Neural cell (in vitro differentiated cells): ENCODE results near the gene PDC.

Source experiments
- EP300 ChIP-seq: fragments of 450-650 bp; conservative IDR thresholded peaks from 2 replicates; pipeline ENCODE4 v1.6.1; 2014; ENCODE audit warnings: antibody characterized with exemption, mild to moderate bottlenecking, moderate library complexity; ENCODE audit not compliant: poor library complexity, severe bottlenecking
- EZH2 ChIP-seq: fragments of 200-600, 300-800 bp; shearing (Covaris generic), sonication (generic); IDR thresholded peaks from 2 replicates; pipeline ENCODE4 v1.6.1; 2014; ENCODE audit warnings: antibody characterized with exemption, low read length, borderline replicate concordance, mild to moderate bottlenecking; ENCODE audit not compliant: insufficient read depth, poor library complexity, severe bottlenecking
- MXI1 ChIP-seq: fragments of 450-650 bp; conservative IDR thresholded peaks from 2 replicates; pipeline ENCODE4 v1.6.1; 2014; ENCODE audit warnings: antibody characterized with exemption, mild to moderate bottlenecking; ENCODE audit not compliant: poor library complexity, severe bottlenecking
- POLR2AphosphoS5 ChIP-seq: IDR thresholded peaks from 2 replicates; pipeline ENCODE4 v1.6.1; 2012
- SMC3 ChIP-seq: fragments of 450-650 bp; conservative IDR thresholded peaks from 2 replicates; pipeline ENCODE4 v1.6.1; 2014; ENCODE audit warnings: antibody characterized with exemption, mild to moderate bottlenecking, moderate library complexity; ENCODE audit not compliant: poor library complexity
- TF ChIP-seq, protein P1 (sequence below): fragments of 450-650 bp; IDR thresholded peaks from 2 replicates; pipeline ENCODE4 v1.5.1; 2014; ENCODE audit warnings: antibody characterized with exemption, mild to moderate bottlenecking, moderate library complexity; ENCODE audit not compliant: poor library complexity, severe bottlenecking

DNA sequence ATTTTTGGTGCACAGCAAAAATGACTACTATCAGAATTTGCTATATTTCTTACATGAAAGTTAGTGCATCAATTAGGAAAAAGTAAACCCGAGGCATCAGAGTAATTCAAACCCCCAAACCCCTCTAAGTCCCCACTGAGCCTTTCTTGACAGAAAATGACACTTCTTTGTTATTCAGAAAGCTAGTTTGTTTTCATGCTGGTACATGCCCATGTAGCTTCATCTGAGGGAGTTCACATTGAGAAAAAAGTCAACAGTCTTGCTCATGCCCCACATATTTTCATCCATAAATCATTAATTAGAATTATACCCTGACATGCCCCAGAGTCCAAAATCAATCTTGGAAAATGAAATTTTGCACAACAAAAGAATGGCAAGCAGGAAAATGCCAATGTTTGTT is 39.9 kb upstream of the PDC start:
- TF ChIP-seq, protein P1, sequence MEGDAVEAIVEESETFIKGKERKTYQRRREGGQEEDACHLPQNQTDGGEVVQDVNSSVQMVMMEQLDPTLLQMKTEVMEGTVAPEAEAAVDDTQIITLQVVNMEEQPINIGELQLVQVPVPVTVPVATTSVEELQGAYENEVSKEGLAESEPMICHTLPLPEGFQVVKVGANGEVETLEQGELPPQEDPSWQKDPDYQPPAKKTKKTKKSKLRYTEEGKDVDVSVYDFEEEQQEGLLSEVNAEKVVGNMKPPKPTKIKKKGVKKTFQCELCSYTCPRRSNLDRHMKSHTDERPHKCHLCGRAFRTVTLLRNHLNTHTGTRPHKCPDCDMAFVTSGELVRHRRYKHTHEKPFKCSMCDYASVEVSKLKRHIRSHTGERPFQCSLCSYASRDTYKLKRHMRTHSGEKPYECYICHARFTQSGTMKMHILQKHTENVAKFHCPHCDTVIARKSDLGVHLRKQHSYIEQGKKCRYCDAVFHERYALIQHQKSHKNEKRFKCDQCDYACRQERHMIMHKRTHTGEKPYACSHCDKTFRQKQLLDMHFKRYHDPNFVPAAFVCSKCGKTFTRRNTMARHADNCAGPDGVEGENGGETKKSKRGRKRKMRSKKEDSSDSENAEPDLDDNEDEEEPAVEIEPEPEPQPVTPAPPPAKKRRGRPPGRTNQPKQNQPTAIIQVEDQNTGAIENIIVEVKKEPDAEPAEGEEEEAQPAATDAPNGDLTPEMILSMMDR = no peak
- TF ChIP-seq EZH2 (no peak), POLR2AphosphoS5 (no peak), EP300 (no peak), SMC3 (no peak), MXI1 (no peak)
